Activated CD8-positive, alpha-beta T cell treated with anti-CD3 and anti-CD28 coated beads, Interleukin-2, amount 10 ng/mL, durations not matched to agents 7 days and 5 days (primary cell): Measurements from ENCODE around the gene VEGFA. TPM values are rescaled to one million over a fixed set of nuclear protein-coding genes. Genes with fewer than 3 reads are reported as not detected.

Source experiments
- ATAC-seq: fragments of 150-1000 bp; cut with Tn5 transposase; one replicate; pipeline ENCODE4 v1.10.0; 2021; ENCODE audit warnings: moderate library complexity
- CTCF ChIA-PET: fragments of 350-600 bp; sonication (Branson Sonifier 250); formaldehyde crosslinking; loops from one replicate; lab custom pipeline; 2021; ENCODE audit warnings: antibody characterized with exemption; lab: Charles Lee
- POLR2A ChIA-PET: fragments of 350-600 bp; sonication (Branson Sonifier 250); formaldehyde crosslinking; loops from one replicate; lab custom pipeline; 2021; ENCODE audit warnings: antibody characterized with exemption; lab: Charles Lee
- DNase-seq: peaks from one replicate; pipeline ENCODE4 v3.0.0-alpha.2; 2020
- H3K27ac Mint-ChIP-seq: one replicate; pipeline ENCODE4 v1.8.0; 2021; ENCODE audit warnings: mild to moderate bottlenecking, mixed read lengths
- H3K27me3 Mint-ChIP-seq: one replicate; pipeline ENCODE4 v1.8.0; 2021; ENCODE audit warnings: low read depth, mixed read lengths
- H3K36me3 Mint-ChIP-seq: one replicate; pipeline ENCODE4 v1.8.0; 2021; ENCODE audit warnings: low read depth, mixed read lengths
- H3K4me1 Mint-ChIP-seq: one replicate; pipeline ENCODE4 v1.8.0; 2021; ENCODE audit warnings: low read depth, mixed read lengths
- H3K4me3 Mint-ChIP-seq: one replicate; pipeline ENCODE4 v1.8.0; 2021; ENCODE audit warnings: mild to moderate bottlenecking, mixed read lengths
- H3K9me3 Mint-ChIP-seq: one replicate; pipeline ENCODE4 v1.8.0; 2022; ENCODE audit warnings: mixed read lengths; ENCODE audit not compliant: insufficient read depth
- total RNA-seq, 2 experiments: library from RNA; stranded (reverse); gene quantifications; one replicate each; pipeline ENCODE4 v1.2.3, GENCODE V29; 2021

Gene VEGFA
- total RNA-seq, 2 experiments from 2014 or later = 37.9 to 39.3 TPM

DNA sequence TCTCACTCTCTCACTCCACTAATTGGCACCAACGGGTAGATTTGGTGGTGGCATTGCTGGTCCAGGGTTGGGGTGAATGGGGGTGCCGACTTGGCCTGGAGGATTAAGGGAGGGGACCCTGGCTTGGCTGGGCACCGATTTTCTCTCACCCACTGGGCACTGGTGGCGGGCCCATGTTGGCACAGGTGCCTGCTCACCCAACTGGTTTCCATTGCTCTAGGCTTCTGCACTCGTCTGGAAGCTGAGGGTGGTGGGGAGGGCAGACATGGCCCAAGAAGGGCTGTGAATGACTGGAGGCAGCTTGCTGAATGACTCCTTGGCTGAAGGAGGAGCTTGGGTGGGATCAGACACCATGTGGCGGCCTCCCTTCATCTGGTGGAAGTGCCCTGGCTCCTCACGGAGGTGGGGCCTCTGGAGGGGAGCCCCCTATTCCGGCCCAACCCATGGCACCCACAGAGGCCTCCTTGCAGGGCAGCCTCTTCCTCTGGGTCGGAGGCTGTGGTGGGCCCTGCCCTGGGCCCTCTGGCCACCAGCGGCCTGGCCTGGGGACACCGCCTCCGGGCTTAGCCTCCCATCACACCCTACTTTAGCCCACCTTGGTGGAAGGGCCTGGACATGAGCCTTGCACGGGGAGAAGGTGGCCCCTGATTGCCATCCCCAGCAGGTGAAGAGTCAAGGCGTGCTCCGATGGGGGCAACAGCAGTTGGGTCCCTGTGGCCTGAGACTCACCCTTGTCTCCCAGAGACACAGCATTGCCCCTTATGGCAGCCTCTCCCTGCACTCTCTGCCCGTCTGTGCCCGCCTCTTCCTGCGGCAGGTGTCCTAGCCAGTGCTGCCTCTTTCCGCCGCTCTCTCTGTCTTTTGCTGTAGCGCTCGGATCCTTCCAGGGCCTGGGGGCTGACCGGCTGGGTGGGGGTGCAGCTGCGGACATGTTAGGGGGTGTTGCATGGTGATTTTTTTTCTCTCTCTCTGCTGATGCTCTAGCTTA is 11.2 kb downstream of the VEGFA start:
- no peak overlapping the region for H3K27ac Mint-ChIP-seq
- DNase-seq (no peak), ATAC-seq (no peak)
- no peaks in the 10 kb centered on the region for H3K27me3 Mint-ChIP-seq
- CTCF ChIA-PET = interaction anchor here (1.2 kb wide), 1 partner anchor 294 kb away, joined by 4 read pairs; no protein-coding TSS in a partner anchor
- peaks cover 56% of the 10 kb centered on the region for H3K36me3 Mint-ChIP-seq
- H3K9me3 Mint-ChIP-seq = no peaks in the 10 kb centered on the region
- POLR2A ChIA-PET = no interaction called here
- H3K4me1 Mint-ChIP-seq = peaks cover 7% of the 10 kb centered on the region
- H3K4me3 Mint-ChIP-seq = no peak overlapping the region

DNA sequence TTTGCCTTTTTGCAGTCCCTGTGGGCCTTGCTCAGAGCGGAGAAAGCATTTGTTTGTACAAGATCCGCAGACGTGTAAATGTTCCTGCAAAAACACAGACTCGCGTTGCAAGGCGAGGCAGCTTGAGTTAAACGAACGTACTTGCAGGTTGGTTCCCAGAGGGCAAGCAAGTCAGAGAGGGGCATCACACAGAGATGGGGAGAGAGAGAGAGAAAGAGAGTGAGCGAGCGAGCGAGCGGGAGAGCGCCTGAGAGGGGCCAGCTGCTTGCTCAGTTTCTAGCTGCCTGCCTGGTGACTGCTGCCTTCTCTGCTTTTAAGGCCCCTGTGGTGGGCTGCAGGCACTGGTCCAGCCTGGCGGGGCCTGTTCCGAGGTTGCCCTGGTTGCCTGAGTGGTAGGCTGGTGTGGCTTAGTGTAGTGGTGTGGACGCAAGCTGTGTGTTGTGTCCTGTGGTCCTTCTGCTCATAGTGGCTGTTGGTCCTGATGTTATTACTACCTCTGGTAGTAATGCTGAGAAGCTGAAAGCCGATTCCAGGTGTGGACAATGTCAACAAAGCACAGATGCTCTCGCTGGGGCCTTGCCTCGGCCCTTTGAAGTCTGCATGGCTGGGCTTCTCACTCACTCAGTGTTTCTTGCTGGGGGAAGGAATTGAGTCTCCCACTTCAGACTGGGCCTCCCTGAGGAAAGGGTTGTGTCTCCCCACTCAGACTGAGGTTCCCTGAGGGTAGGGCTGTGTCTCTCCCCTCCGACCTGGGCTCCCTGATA is 12.1 kb downstream of the VEGFA start:
- ChIA-PET CTCF (interaction anchor here (1.2 to 2.5 kb wide), 2 partner anchors 8 to 293 kb away, joined by 4 to 12 read pairs; no protein-coding TSS in a partner anchor), POLR2A (no interaction called here)
- Mint-ChIP-seq H3K4me1 (no peaks in the 10 kb centered on the region), H3K27me3 (no peaks in the 10 kb centered on the region), H3K27ac (no peak overlapping the region), H3K4me3 (no peak overlapping the region), H3K9me3 (no peaks in the 10 kb centered on the region), H3K36me3 (peaks cover 50% of the 10 kb centered on the region)
- ATAC-seq (no peak), DNase-seq (no peak)

DNA sequence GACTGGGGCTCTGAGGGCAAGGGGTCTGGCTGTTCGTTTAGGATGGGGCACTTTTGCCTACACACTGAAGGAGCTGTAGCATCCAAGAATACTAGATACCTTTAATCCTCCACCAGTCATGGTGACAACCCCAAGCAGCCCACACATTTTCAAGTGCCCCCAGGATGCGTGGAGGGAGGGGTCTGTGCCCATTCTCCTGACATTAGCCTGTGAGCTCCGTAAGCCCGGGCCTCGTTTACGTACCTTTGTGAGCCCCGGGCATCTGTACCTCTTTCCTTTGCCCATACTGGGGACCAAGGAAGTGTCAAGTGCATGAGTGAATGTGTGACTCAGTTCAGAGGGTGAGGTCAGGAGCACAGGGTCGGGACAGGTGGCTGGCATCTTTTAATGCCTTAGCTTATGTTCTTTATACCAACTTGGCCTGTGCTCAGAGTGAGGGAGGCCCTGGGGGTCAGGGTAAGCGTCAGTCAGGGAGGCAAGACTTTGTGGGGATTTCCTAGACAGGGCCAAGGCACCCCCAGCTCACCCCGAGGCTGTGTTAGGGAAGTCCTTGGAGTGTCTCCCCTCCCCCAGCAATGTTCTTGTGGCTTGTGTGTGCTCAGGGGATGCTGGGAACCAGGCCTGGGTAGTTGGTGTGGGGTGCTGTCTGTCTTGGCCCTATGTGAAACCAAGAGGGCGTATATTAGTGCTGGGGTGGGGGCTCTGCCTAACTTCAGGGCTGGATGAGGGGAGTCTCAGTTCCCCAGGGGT is 12.9 kb downstream of the VEGFA start:
- ChIA-PET POLR2A (no interaction called here), CTCF (interaction anchor here (1.2 to 2.5 kb wide), 2 partner anchors 9 to 10 kb away, joined by 4 to 12 read pairs; no protein-coding TSS in a partner anchor)
- H3K9me3 Mint-ChIP-seq = no peaks in the 10 kb centered on the region
- ATAC-seq (no peak), DNase-seq (no peak)
- no peaks in the 10 kb centered on the region for H3K27me3 Mint-ChIP-seq
- no peaks in the 10 kb centered on the region for H3K4me1 Mint-ChIP-seq
- H3K4me3 Mint-ChIP-seq = no peak overlapping the region
- H3K36me3 Mint-ChIP-seq = peaks cover 44% of the 10 kb centered on the region
- H3K27ac Mint-ChIP-seq = no peak overlapping the region

DNA sequence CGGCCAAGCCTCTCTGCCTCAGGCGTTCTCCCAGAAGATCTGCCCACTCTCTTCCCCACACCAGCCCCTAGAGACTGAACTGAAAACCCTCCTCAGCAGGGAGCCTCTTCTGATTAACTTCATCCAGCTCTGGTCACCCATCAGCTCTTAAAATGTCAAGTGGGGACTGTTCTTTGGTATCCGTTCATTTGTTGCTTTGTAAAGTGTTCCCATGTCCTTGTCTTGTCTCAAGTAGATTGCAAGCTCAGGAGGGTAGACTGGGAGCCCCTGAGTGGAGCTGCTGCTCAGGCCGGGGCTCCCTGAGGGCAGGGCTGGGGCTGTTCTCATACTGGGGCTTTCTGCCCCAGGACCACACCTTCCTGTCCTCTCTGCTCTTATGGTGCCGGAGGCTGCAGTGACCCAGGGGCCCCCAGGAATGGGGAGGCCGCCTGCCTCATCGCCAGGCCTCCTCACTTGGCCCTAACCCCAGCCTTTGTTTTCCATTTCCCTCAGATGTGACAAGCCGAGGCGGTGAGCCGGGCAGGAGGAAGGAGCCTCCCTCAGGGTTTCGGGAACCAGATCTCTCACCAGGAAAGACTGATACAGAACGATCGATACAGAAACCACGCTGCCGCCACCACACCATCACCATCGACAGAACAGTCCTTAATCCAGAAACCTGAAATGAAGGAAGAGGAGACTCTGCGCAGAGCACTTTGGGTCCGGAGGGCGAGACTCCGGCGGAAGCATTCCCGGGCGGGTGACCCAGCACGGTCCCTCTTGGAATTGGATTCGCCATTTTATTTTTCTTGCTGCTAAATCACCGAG is 14.2 kb downstream of the VEGFA start:
- H3K9me3 Mint-ChIP-seq = no peaks in the 10 kb centered on the region
- H3K4me3 Mint-ChIP-seq = no peak overlapping the region
- no peaks in the 10 kb centered on the region for H3K4me1 Mint-ChIP-seq
- ATAC-seq = no peak
- no peak for DNase-seq
- no peaks in the 10 kb centered on the region for H3K27me3 Mint-ChIP-seq
- ChIA-PET CTCF (interaction anchor here (1.1 to 2.5 kb wide), 3 partner anchors 10 to 291 kb away, joined by 4 to 12 read pairs (median 4); no protein-coding TSS in a partner anchor), POLR2A (no interaction called here)
- H3K27ac Mint-ChIP-seq = no peak overlapping the region
- H3K36me3 Mint-ChIP-seq = peaks cover 32% of the 10 kb centered on the region

GRCh38 chr6:43785220-43785752 is 15.3 kb downstream of the VEGFA start:
- Mint-ChIP-seq H3K27ac (no peak overlapping the region), H3K4me1 (no peaks in the 10 kb centered on the region), H3K27me3 (no peaks in the 10 kb centered on the region), H3K4me3 (no peak overlapping the region), H3K9me3 (no peaks in the 10 kb centered on the region), H3K36me3 (peaks cover 29% of the 10 kb centered on the region)
- ATAC-seq (no peak), DNase-seq (no peak)
- CTCF ChIA-PET = interaction anchor here (1.1 to 2.0 kb wide), 2 partner anchors 11 to 12 kb away, joined by 3 to 9 read pairs; no protein-coding TSS in a partner anchor
- POLR2A ChIA-PET = no interaction called here

GRCh38 chr6:43785904-43786303 is 15.9 kb downstream of the VEGFA start:
- H3K4me3 Mint-ChIP-seq = no peak overlapping the region
- H3K4me1 Mint-ChIP-seq = no peaks in the 10 kb centered on the region
- no peaks in the 10 kb centered on the region for H3K27me3 Mint-ChIP-seq
- peaks cover 26% of the 10 kb centered on the region for H3K36me3 Mint-ChIP-seq
- CTCF ChIA-PET = interaction anchor here (1.1 to 2.0 kb wide), 2 partner anchors 11 to 13 kb away, joined by 3 to 9 read pairs; no protein-coding TSS in a partner anchor
- H3K27ac Mint-ChIP-seq = no peak overlapping the region
- POLR2A ChIA-PET = no interaction called here
- no peak for DNase-seq
- H3K9me3 Mint-ChIP-seq = no peaks in the 10 kb centered on the region
- no peak for ATAC-seq

DNA sequence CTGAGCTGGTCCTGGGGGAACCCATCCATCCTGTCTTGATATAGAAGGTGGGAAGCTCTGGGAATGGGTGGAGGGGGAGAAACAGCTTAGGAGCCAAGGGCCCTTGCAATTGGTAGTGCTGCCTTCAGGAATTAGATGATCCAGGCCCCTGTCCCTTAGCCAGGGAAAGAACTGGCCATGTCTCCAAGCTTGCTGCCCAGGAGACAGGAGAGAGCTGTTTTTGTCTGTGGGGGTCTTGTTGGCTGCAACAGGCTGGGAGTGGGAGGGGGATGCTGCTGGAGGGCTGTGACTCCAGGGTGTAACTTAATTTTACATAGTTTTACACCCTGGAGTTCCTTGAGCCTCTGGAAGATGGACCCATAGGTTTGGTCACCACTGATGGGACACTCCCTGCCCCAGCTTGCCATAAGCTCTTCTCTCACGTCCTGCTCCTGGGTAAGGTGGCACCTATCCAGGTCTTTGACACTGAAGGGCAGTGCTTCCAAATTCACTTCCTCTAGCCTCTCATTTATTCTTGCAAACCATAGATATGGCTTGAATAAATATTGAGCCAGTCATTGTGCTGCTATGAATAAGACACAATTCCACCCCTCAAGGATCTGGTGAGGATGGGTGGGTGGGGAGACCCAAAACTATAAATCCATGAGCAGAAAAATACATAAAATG is 16.8 kb downstream of the VEGFA start:
- Mint-ChIP-seq H3K27me3 (no peaks in the 10 kb centered on the region), H3K4me3 (no peak overlapping the region), H3K4me1 (no peaks in the 10 kb centered on the region), H3K27ac (peak overlapping the region; percentile 18), H3K36me3 (peaks cover 24% of the 10 kb centered on the region), H3K9me3 (no peaks in the 10 kb centered on the region)
- ATAC-seq = no peak
- DNase-seq = no peak
- CTCF ChIA-PET = interaction anchor here (2.0 kb wide), 1 partner anchor 14 kb away, joined by 9 read pairs; no protein-coding TSS in a partner anchor
- POLR2A ChIA-PET = interaction anchor here (0.6 kb wide), 1 partner anchor 20 kb away, joined by 4 read pairs; no protein-coding TSS in a partner anchor

- ATAC-seq = no peak
- Mint-ChIP-seq H3K36me3 (peaks cover 21% of the 10 kb centered on the region), H3K4me1 (no peaks in the 10 kb centered on the region), H3K9me3 (no peaks in the 10 kb centered on the region), H3K4me3 (no peak overlapping the region), H3K27me3 (no peaks in the 10 kb centered on the region), H3K27ac (no peak overlapping the region)
- POLR2A ChIA-PET = no interaction called here
- DNase-seq = no peak
- CTCF ChIA-PET = interaction anchor here (2.0 kb wide), 1 partner anchor 14 kb away, joined by 9 read pairs; no protein-coding TSS in a partner anchor
Measured at GRCh38 chr6:43788301-43788700, 18.3 kb downstream of the VEGFA start.

- no peak for DNase-seq
- CTCF ChIA-PET = interaction anchor here (1.2 to 2.0 kb wide), 2 partner anchors 15 to 286 kb away, joined by 3 to 9 read pairs; no protein-coding TSS in a partner anchor
- Mint-ChIP-seq H3K36me3 (peaks cover 13% of the 10 kb centered on the region), H3K27me3 (no peaks in the 10 kb centered on the region), H3K9me3 (no peaks in the 10 kb centered on the region), H3K4me3 (no peak overlapping the region), H3K4me1 (no peaks in the 10 kb centered on the region), H3K27ac (no peak overlapping the region)
- POLR2A ChIA-PET = no interaction called here
- no peak for ATAC-seq
Measured at GRCh38 chr6:43789447-43789846, 19.4 kb downstream of the VEGFA start.

GRCh38 chr6:43790031-43790430 is 20.0 kb downstream of the VEGFA start:
- H3K4me3 Mint-ChIP-seq = no peak overlapping the region
- ChIA-PET POLR2A (no interaction called here), CTCF (interaction anchor here (1.2 to 2.0 kb wide), 2 partner anchors 16 to 285 kb away, joined by 3 to 9 read pairs; no protein-coding TSS in a partner anchor)
- ATAC-seq (no peak), DNase-seq (no peak)
- H3K36me3 Mint-ChIP-seq = peaks cover 9% of the 10 kb centered on the region
- no peaks in the 10 kb centered on the region for H3K4me1 Mint-ChIP-seq
- H3K27ac Mint-ChIP-seq = no peak overlapping the region
- H3K27me3 Mint-ChIP-seq = no peaks in the 10 kb centered on the region
- H3K9me3 Mint-ChIP-seq = no peaks in the 10 kb centered on the region
